Measurements from ENCODE around the gene IFI16. TPM values are rescaled to one million over a fixed set of nuclear protein-coding genes. Genes with fewer than 3 reads are reported as not detected.
A peak's percentile ranks its signal among the peaks of the same experiment; 100 is the strongest.

Gene IFI16
- total RNA-seq, 4 donors from 2014 or later: 46.1 to 154 (median 96.9) TPM

DNA sequence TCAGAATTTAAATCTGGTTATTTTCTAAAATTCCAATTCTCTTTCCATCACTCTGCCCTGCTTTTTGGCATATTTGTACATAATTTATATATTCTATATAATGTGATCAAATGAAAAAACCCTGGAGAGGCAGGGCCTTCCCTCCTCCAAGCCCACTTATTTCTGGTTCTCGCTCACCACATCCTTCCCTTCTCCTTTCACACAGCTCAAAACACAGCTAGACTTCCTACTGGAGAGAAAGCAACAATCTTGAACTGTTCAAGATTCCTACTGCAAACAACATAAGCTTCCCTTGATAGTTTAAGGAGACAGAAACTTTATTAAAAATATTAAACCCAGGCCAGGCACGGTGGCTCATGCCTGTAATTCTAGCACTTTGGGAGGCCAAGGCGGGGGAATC lies 74.4 kb downstream of the IFI16 start:
- H3K36me3 ChIP-seq: no peaks in the 10 kb centered on the region
- H3K4me3 ChIP-seq: no peak overlapping the region
- intact Hi-C loops (cut with DNase I): no loop called here
- H3K9me3 ChIP-seq: no peaks in the 10 kb centered on the region
- TF ChIP-seq, protein P1, sequence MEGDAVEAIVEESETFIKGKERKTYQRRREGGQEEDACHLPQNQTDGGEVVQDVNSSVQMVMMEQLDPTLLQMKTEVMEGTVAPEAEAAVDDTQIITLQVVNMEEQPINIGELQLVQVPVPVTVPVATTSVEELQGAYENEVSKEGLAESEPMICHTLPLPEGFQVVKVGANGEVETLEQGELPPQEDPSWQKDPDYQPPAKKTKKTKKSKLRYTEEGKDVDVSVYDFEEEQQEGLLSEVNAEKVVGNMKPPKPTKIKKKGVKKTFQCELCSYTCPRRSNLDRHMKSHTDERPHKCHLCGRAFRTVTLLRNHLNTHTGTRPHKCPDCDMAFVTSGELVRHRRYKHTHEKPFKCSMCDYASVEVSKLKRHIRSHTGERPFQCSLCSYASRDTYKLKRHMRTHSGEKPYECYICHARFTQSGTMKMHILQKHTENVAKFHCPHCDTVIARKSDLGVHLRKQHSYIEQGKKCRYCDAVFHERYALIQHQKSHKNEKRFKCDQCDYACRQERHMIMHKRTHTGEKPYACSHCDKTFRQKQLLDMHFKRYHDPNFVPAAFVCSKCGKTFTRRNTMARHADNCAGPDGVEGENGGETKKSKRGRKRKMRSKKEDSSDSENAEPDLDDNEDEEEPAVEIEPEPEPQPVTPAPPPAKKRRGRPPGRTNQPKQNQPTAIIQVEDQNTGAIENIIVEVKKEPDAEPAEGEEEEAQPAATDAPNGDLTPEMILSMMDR (IDR thresholded peaks at IDR 0.05): no peak
- no peak for TF ChIP-seq POLR2A (IDR thresholded peaks at IDR 0.05)
- peak overlapping the region in 1 of 4 donors; percentile 19 for H3K27ac ChIP-seq
- WGBS, 2 donors: 80 to 97% methylated on average over 1 to 3 of the region's 3 CpGs
- no peaks in the 10 kb centered on the region for H3K27me3 ChIP-seq
- no peak for DNase-seq
- peaks cover 0 to 16% (median 8%) of the 10 kb centered on the region in 3 donors for H3K4me1 ChIP-seq

DNA sequence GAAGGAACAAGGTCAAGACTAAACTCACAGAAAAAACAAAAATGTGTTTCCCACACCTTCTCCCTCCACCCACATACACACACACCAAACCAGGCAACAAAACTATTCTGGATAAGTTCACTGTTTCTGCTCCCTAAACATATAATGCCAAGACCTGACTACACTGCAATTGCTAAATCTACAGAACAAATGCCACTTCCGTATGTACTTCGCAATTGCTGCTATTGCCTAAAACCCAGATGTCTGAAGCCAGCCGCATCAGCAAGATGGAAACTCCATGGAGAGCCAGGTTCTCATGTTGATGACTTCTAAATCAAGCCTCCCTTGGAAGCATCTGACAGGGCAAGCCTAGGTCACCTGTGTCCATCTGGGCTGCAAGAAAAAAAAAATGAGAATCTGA lies 75.2 kb downstream of the IFI16 start:
- intact Hi-C loops (cut with DNase I): no loop called here
- H3K27ac ChIP-seq: peak overlapping the region in 1 of 4 donors; percentile 6
- 87 to 91% methylated on average over 3 of the region's 3 CpGs for WGBS, 2 donors

DNA sequence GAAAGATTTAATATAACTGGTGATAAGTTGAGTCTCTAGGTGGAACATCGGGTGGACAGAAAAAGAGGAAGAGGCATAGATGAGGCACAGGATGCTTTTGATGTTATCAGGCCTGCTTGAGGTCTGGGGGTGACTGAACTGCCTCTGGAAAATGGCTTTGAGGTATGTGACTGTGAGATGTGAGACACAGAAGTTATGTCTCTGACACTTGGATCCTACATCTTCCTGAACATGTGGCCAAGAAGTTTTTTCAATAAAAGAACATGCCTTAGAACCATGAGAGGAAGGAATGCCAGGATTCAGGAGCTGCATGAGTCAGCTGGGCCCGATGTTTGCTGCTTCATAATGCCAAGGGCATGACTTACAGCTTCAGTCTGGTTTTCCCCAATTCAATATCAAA lies 78.3 kb downstream of the IFI16 start:
- no peak overlapping the region for H3K4me3 ChIP-seq
- no peaks in the 10 kb centered on the region for H3K27me3 ChIP-seq
- intact Hi-C loops (cut with DNase I): no loop called here
- H3K4me1 ChIP-seq: peaks cover 5 to 46% (median 22%) of the 10 kb centered on the region in 3 donors
- 13 to 26% methylated on average over 2 of the region's 2 CpGs for WGBS, 2 donors
- no peak for DNase-seq
- no peaks in the 10 kb centered on the region for H3K36me3 ChIP-seq
- H3K9me3 ChIP-seq: no peaks in the 10 kb centered on the region
- peak overlapping the region in 1 of 4 donors; percentile 5 for H3K27ac ChIP-seq
- TF ChIP-seq, protein P1 (IDR thresholded peaks at IDR 0.05): no peak
- no peak for TF ChIP-seq POLR2A (IDR thresholded peaks at IDR 0.05)

More for the DNA sequence above, 75.2 kb downstream of the IFI16 start:
- Histone ChIP-seq H3K27me3 (no peaks in the 10 kb centered on the region), H3K9me3 (no peaks in the 10 kb centered on the region), H3K4me3 (no peak overlapping the region), H3K36me3 (no peaks in the 10 kb centered on the region), H3K4me1 (peaks cover 0 to 17% (median 8%) of the 10 kb centered on the region in 3 donors)
- DNase-seq: no peak
- no peak for TF ChIP-seq POLR2A (IDR thresholded peaks at IDR 0.05)
- TF ChIP-seq, protein P1 (IDR thresholded peaks at IDR 0.05): no peak

DNA sequence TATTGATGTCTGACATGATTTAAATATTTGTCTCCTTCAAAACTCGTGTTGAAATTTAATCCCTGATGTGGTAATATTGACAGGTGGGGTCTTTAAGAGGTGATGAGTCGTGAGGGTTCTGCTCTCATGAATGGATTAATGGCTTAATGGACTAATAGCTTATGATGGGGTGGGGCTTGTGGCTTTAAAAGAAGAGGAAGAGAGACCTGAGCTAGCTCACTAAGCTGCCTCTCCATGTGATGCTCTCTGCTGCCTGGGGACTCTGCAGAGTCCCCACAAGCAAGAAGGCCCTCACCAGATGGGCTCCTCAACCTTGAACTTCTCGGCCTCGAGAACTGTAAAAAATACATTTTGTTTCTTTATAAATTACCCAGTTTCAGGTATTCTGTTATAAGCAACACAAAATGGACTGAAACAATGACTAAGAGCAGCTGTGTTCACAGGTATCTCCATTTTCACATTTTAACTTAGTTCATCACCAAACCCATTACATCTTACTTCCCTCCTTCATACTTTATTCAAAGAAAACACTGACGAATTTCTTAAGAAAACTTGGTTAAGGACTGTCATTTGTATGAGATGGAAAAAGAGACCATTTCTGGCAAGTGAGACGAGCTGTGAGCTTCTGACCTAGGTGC lies 79.0 kb downstream of the IFI16 start:
- H3K36me3 ChIP-seq: no peaks in the 10 kb centered on the region
- no peaks in the 10 kb centered on the region for H3K9me3 ChIP-seq
- H3K27ac ChIP-seq: peak overlapping the region in 1 of 4 donors; percentile 5
- peaks cover 5 to 46% (median 22%) of the 10 kb centered on the region in 3 donors for H3K4me1 ChIP-seq
- intact Hi-C loops (cut with DNase I): no loop called here
- no peak for TF ChIP-seq POLR2A (IDR thresholded peaks at IDR 0.05)
- TF ChIP-seq, protein P1 (IDR thresholded peaks at IDR 0.05): no peak
- no peak overlapping the region for H3K4me3 ChIP-seq
- WGBS, 2 donors: 60 to 62% methylated on average over 6 of the region's 6 CpGs
- H3K27me3 ChIP-seq: no peaks in the 10 kb centered on the region
- DNase-seq: no peak

DNA sequence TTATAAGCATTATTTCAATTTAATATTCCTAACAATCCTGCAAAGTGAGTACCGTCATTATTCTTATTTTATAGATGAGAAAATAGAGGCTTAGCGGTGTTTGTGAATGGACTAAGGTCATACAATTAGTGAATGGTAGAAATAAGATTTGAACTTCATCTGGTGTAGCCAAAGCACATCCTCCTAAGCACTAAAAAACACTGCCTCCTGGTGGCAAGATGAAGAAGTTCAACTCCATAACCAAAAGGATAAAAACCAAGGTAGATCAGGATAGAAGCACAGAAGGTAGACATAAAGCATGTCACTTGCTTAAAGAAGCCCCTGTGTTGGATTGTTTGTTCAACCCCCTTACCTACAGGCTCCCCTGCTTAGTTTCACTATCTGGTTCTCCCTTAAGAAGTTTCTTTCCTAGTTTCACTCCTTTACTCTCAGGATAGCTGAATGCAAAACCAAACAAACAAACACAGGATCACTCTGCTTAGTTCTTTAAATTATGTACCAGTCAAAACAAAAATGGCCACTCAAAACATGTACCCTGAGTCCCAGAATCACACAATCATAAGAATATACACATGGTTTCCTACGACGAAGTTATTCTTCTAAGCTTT lies 79.6 kb downstream of the IFI16 start:
- Histone ChIP-seq H3K4me3 (no peak overlapping the region), H3K4me1 (peaks cover 5 to 46% (median 22%) of the 10 kb centered on the region in 3 donors), H3K27me3 (no peaks in the 10 kb centered on the region), H3K9me3 (no peaks in the 10 kb centered on the region), H3K27ac (no peak overlapping the region), H3K36me3 (no peaks in the 10 kb centered on the region)
- 79 to 84% methylated on average over 4 of the region's 4 CpGs for WGBS, 2 donors
- intact Hi-C loops (cut with DNase I): no loop called here
- TF ChIP-seq POLR2A (IDR thresholded peaks at IDR 0.05): no peak
- TF ChIP-seq, protein P1 (IDR thresholded peaks at IDR 0.05): peak; percentile 31 to 66 (median 46)
- DNase-seq: no peak

Measured in esophagus squamous epithelium (tissue), 5 donors.